NCI-H2227 (cell line): ENCODE measurements around the gene RBM4.

ENCODE experiments used
- DNase-seq: peaks from one replicate; lab custom pipeline; 2025; ENCODE audit not compliant: unreplicated experiment; lab: John Stamatoyannopoulos, UW

Gene RBM4

DNA sequence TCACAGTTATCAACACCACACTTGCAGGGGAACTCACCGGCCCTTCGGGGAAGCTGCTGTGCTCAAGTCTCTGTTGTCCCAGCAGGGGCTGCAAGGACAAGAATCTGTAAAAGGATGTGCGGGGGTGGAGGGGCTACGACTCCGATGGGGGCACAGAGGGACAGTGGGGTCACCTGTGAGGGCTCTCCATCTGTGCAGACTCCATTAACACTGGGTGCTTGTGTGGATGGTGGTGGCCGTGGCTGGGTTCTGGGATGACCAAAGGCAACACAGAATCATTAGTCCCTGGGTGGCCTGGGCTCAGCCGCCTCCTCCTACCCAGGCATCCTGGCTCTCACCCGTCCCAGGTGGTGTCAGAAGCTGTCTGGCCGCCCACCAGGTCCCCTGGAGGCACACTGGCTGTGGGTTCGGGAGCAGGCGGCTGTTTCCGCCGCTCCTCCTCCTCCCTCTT is 49.4 kb downstream of the RBM4 start:
- DNase-seq, result no peak

DNA sequence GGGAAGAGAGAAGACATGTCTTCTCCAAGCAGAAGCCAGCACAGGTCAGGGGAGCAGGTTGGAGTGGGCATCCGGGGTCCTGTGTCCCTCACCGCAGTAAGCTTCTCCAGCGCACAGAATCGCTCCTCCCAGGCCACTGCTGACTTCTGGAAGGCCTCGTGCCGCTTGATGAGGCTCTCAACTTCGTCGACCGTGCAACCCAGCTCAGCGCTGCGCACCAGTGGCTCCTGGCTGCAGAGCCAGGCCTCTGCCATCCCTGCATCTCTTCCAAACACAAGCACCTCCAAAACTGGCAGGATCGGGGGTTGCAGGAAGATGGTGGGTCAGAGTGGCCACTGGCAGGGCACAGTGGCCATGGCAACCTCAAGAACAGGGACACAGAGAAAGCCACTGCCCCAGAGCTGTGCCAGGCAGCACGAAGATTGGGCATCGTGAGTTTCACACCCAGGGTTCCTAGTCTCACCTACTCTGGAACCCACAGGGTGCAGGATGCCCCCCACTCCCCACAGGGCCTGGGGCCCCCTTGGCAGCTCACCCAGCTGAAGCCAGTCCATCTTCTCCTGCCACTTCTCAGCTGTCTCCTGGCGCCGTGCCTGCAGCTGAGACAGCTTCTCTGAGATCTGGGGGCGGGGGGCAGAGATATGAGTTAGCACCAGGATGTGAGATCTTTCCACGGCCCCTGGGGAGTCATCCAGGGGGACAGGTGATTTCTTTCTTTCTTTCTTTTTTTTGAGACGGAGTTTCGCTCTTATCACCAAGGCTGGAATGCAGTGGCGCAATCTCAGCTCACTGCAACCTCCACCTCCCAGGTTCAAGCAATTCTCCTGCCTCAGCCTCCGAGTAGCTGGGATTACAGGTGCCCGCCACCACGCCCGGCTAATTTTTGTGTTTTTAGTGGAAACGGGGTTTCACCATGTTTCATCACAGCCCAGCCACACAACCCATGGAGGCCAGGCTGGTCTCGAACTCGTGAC is 50.3 kb downstream of the RBM4 start:
- no peak for DNase-seq

DNA sequence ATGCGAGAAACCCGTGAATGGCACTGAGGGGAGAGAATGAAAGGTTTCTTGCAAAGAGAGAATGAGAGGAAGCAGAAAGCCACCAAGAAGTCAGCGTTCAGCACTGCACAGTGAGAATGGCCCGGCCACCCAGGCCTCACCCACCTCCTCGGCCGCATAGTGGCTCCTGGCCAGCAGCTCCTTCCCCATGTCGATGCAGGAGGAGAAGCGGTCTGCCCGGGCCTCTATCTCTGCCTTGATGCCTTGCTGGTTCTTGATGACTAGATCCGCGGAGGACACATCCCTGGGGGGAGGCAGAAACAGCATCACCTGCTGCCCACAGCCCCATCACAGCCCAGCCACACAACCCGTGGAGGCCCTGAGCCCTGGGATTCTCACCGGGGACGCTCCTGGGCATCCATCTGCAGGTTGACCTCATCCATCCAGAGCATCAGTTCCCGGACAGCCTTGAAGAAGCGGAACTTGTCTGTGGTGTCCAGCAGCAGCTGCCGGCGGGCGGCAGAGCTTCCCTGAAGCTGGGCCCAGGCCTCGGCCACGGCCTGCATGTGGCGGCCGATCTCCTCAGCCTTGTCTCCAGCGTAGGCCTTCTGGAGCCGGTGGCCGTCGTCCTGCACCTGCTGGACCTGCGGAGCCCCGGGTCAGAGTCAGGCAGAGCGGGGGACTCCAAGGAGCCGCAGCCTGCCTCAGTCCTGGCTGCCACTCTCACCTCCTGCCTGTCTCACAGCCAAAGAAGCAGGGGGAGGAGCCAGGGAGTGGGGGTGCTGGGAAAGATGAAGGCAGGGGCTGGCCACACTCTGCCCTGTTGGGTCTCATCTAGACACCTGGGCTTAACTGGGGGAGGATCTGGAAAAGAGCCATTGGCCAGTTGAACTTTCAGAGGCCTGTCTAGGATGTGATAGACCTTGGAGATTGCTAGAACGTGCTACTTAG is 51.4 kb downstream of the RBM4 start:
- DNase-seq, result no peak

DNA sequence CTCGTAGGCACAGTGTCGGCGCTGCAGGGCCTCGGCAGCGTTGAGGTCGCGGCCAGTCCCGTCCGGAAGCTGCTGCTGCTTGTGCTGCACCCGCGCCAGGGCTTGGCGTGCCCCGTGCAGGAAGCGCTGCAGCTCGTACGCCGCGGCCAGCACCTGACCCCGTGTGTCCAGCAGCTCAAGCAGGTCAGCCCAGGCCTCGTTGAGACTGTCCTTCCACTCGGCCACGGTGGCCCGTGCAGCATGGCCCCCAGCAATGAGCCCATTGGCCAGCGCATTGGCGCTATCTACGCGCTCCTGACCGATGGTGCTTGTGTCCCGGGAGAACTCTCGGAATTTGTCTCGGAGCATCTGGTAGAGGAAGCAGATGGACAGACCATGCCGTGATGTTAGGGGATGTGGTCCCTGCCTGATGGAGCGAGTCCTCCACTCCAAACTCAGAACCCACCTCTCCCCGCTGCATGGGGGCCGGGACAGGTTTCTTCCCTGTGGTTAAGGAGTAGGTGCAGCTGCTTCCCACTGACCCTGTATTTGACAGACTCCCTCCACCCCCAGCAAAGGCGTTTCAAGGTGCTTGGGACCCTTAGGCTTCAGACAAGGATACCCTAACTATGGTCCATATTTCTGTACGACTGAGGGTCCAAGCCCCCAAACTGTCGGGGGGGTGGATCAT is 52.9 kb downstream of the RBM4 start:
- no peak for DNase-seq

DNA sequence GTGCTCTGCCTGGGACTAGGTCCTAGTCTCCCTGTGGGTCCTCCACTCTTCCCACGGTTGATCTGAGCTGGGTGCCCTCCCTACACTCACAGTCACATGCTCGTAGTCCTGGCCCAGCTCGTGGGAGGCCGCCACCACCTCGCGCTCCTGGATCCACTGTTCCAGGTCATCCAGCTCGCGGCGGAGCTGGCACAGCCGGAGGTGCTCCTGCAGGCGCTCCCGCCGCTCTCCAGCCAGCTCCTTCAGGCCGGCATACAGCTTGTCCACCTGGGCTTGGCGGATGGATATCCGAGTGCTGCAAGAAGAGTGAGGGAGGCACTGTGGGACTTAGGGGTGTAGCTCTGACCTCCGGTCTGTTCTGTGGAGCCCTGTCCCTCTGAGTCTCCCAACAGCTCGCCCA is 53.9 kb downstream of the RBM4 start:
- no peak for DNase-seq

DNA sequence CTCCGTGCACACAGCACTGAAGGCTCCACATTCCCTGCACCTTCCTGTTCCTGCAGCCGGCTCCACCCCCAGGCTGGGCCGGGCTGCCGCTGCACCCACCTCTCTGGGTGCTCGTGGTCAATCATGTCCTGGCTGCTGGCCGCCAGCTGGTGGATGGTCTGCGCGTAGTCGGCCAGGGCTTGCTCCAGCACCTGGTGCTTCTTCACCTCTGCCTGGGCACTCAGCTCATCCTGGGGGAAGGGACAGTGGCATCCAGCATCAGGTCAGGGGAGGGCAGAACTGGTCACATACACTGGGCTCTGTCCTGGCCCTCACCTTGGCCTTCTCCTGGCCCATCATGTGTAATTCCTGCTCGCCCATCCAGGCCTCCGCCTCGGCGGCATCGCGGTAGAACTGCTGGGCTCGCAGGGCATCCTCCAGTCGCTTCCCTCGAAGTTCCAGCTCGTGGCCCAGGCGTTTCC is 54.4 kb downstream of the RBM4 start:
- no peak for DNase-seq

DNA sequence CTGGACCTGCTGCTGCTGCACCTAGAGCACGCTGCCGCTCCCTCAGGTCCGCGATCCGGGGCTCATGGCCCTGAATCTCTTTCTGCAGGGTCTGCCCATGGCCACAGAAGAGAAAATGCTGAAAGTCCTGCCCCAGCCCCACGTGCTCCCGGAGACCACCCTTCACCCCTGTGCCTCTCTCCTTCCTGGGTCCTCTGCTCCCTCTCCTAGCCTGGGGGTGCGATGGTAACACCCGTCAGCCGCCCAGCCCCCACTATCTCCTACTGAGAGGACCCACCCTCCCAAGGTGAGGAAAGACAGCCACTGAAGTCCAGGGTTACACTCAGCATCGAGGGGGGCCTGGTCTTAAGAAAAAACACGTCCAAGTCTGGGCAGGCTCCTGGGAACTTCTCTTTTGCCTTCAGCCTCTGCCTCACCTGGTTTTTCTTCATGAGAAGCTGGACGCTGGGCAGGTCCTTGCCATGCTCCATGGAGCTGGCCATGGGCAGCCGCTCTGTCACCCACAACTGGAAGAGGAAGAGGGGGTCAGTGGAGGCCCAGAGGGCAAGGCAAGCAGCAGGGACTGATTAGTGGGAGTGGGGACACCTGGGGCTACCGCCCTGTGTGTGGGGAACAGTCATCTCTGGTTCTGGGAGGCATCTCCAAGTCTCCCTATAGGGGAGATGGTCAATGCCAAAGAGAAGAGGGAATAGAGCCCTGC is 55.0 kb downstream of the RBM4 start:
- DNase-seq, result no peak

DNA sequence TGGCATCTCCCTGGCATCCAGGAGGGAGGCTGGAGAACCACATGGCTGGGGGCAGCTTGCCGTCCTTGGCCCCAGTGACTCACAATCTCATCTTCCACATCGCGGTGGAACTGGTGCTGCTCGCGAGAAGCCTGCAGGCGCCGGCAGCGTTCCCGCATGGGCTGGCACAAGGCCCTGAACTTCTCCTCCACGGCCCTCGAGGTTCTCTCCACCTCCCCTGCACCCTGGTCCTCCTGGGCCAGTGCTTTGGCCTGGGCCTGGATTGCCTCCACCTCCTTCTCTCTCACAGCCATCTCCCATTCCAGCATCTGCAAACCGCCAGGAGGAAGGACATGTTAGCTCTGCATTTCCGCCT is 55.5 kb downstream of the RBM4 start:
- no peak for DNase-seq

DNA sequence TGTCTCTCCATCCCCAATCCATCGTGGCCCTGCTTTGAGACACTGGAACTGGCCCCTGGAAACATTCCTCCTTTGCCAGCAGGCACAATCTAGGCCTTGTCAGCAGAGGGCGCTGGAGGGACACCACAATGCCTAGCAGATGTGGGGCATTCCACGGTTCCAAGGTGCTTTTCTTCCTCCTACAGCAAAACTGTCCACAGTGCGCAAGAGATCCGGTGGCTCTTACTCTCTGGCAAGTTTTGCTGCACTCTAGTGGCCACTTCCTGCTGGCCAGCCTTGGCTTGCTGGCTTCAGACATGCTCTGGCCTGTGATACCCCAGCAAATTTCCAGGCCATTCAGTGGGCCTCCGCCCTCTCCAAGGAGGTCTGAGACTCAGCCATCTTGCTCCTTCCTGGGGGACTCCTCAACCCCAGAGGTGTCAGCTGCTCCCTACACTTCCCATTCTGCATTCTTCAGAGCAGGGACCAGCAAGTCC is 56.3 kb downstream of the RBM4 start:
- DNase-seq, result peak; percentile 91
